ENCODE data around the gene ZMYND15. TPM values are rescaled to one million over a fixed set of nuclear protein-coding genes. Genes with fewer than 3 reads are reported as not detected.

Gene ZMYND15
- polyA plus RNA-seq, 3 donors = 0.33 to 0.90 (median 0.56) TPM

GRCh38 chr17:4766723-4767122, 27.1 kb downstream of the ZMYND15 start:
- WGBS, 3 donors = 72 to 87% (median 72%) methylated on average over 9 of the region's 9 CpGs
- H3K27ac ChIP-seq (ENCODE audit: low read depth, low read length) = no peak overlapping the region

- no peak overlapping the region for H3K27ac ChIP-seq (ENCODE audit: low read depth, low read length)
- 77 to 81% (median 81%) methylated on average over 6 of the region's 6 CpGs for WGBS, 3 donors
These were observed 28.7 kb downstream of the ZMYND15 start for GRCh38 chr17:4768298-4768697.

GRCh38 chr17:4769628-4770027, 30.0 kb downstream of the ZMYND15 start:
- H3K27ac ChIP-seq (ENCODE audit: low read depth, low read length) = no peak overlapping the region
- WGBS, 3 donors = 90 to 98% (median 90%) methylated on average over 2 of the region's 2 CpGs

GRCh38 chr17:4771519-4772234, 32.0 kb downstream of the ZMYND15 start, which contains the start of gene TM4SF5:
Gene TM4SF5 (plus strand): TSS chr17:4771886. CDS start chr17:4771923, 37 bp downstream.
- WGBS, 3 donors = 33 to 63% (median 58%) methylated on average over 13 of the region's 13 CpGs
- H3K27ac ChIP-seq (ENCODE audit: low read depth, low read length) = no peak within 1 kb of the TSS

GRCh38 chr17:4772235-4772613, 32.6 kb downstream of the ZMYND15 start:
- WGBS, 3 donors = 71 to 79% (median 75%) methylated on average over 10 of the region's 10 CpGs

GRCh38 chr17:4777969-4778760, 38.5 kb downstream of the ZMYND15 start:
- WGBS, 3 donors = 62 to 76% (median 75%) methylated on average over 9 of the region's 9 CpGs
- H3K27ac ChIP-seq (ENCODE audit: low read depth, low read length) = no peak overlapping the region

More at GRCh38 chr17:4772235-4772613, 32.6 kb downstream of the ZMYND15 start:
- H3K27ac ChIP-seq (ENCODE audit: low read depth, low read length) = no peak overlapping the region

- 71 to 87% (median 79%) methylated on average over 11 of the region's 11 CpGs for WGBS, 3 donors
- H3K27ac ChIP-seq (ENCODE audit: low read depth, low read length) = no peak overlapping the region
These were observed 40.8 kb downstream of the ZMYND15 start for GRCh38 chr17:4780325-4780955.

- WGBS, 3 donors = 26 to 33% (median 28%) methylated on average over 23 to 28 of the region's 28 CpGs
- no peak overlapping the region for H3K27ac ChIP-seq (ENCODE audit: low read depth, low read length)
These were observed 43.0 kb downstream of the ZMYND15 start for GRCh38 chr17:4782652-4783051.

- 11 to 13% (median 12%) methylated on average over 61 of the region's 61 CpGs for WGBS, 3 donors
- no peak overlapping the region for H3K27ac ChIP-seq (ENCODE audit: low read depth, low read length)
These were observed 45.9 kb downstream of the ZMYND15 start for GRCh38 chr17:4785311-4786105.

- 4 to 8% (median 4%) methylated on average over 24 of the region's 24 CpGs for WGBS, 3 donors
- H3K27ac ChIP-seq (ENCODE audit: low read depth, low read length) = no peak within 1 kb of the TSS
These were observed 46.5 kb downstream of the ZMYND15 start, which contains the start of gene VMO1 for GRCh38 chr17:4786106-4786511. Gene VMO1 (minus strand): TSS chr17:4786364. CDS start chr17:4786352, 12 bp downstream.

- no peak overlapping the region for H3K27ac ChIP-seq (ENCODE audit: low read depth, low read length)
These were observed 46.9 kb downstream of the ZMYND15 start for GRCh38 chr17:4786516-4786915.

GRCh38 chr17:4788159-4788806, 48.6 kb downstream of the ZMYND15 start:
- no peak overlapping the region for H3K27ac ChIP-seq (ENCODE audit: low read depth, low read length)
- 76 to 85% (median 78%) methylated on average over 14 of the region's 14 CpGs for WGBS, 3 donors

More at GRCh38 chr17:4786516-4786915, 46.9 kb downstream of the ZMYND15 start:
- WGBS, 3 donors = 10 to 19% (median 10%) methylated on average over 6 of the region's 6 CpGs

GRCh38 chr17:4788807-4789700, 49.4 kb downstream of the ZMYND15 start, which contains the start of gene GLTPD2:
Gene GLTPD2 (plus strand): TSS chr17:4788964. CDS start chr17:4789012, 48 bp downstream.
- peak within 1 kb of the TSS; percentile 68 for H3K27ac ChIP-seq (ENCODE audit: low read depth, low read length)
- WGBS, 3 donors = 25 to 45% (median 37%) methylated on average over 62 of the region's 62 CpGs

- peak overlapping the region; percentile 68 for H3K27ac ChIP-seq (ENCODE audit: low read depth, low read length)
- WGBS, 3 donors = 0% methylated on average over 23 to 25 of the region's 25 CpGs
These were observed 50.0 kb downstream of the ZMYND15 start for GRCh38 chr17:4789701-4789950.

- 0% methylated on average over 61 to 91 of the region's 91 CpGs for WGBS, 3 donors
- H3K27ac ChIP-seq (ENCODE audit: low read depth, low read length) = peak overlapping the region; percentile 68
These were observed 50.5 kb downstream of the ZMYND15 start for GRCh38 chr17:4789951-4790704.

- 30 to 57% (median 41%) methylated on average over 7 of the region's 7 CpGs for WGBS, 3 donors
- no peak overlapping the region for H3K27ac ChIP-seq (ENCODE audit: low read depth, low read length)
These were observed 51.1 kb downstream of the ZMYND15 start for GRCh38 chr17:4790705-4791088.

All from adipose tissue (tissue), 3 donors.